Esophagus muscularis mucosa (tissue), 3 donors: ENCODE results near the gene IFFO2.

ENCODE experiments used
- CTCF ChIP-seq, 3 experiments: fragments of 200-600 bp in 2 of 3; fragments of 450-650 bp in 1 of 3; sonication (generic) in 2 of 3; IDR thresholded peaks; one replicate each; pipeline ENCODE4 v1.5.1; 2017 to 2019; ENCODE audit warnings: antibody characterized with exemption in 3 of 3, mild to moderate bottlenecking in 2 of 3, moderate library complexity in 1 of 3
- POLR2AphosphoS5 ChIP-seq, 2 donors: sonication (generic); formaldehyde crosslinking; IDR thresholded peaks; one replicate each; pipeline ENCODE4 v1.6.1; 2017; ENCODE audit warnings: antibody characterized with exemption in 2 of 2

- TF ChIP-seq CTCF (IDR thresholded peaks at IDR 0.05) (peak; percentile 86 to 98 (median 87)), POLR2AphosphoS5 (IDR thresholded peaks at IDR 0.05) (no peak)
Observed at GRCh38 chr1:18883636-18884418, 72.6 kb downstream of the IFFO2 start.
